CD4-positive, CD25-positive, alpha-beta regulatory T cell (primary cell): ENCODE data around the gene NIPAL3. TPM values are rescaled to one million over a fixed set of nuclear protein-coding genes. Genes with fewer than 3 reads are reported as not detected.
"Not testable (repeated sequence)": the region's sequence is repeated elsewhere in the genome, so short reads cannot be mapped to it uniquely, and the experiment has no call there.

Experiments
- ATAC-seq, 2 donors: fragments of 150-1000 bp; cut with Tn5 transposase; one replicate each; pipeline ENCODE4 v1.10.0; 2021; ENCODE audit warnings: low read depth in 2 of 2, moderate number of reproducible peaks in 2 of 2, moderate library complexity in 1 of 2
- DNase-seq, 3 donors: peaks; one replicate each; pipeline versions ENCODE4 v3.0.0 to v3.0.0-alpha.2; 2012 to 2022; ENCODE audit warnings: mixed read lengths in 1 of 3
- H3K27ac ChIP-seq: one replicate; pipeline ENCODE4 v1.7.0; 2013; ENCODE audit warnings: mild to moderate bottlenecking, low read length; ENCODE audit not compliant: insufficient read depth, poor library complexity, severe bottlenecking
- H3K27me3 ChIP-seq: one replicate; pipeline ENCODE4 v1.7.0; 2013; ENCODE audit warnings: low read length; ENCODE audit not compliant: control insufficient read depth, insufficient read depth
- H3K36me3 ChIP-seq: one replicate; pipeline ENCODE4 v1.7.0; 2013; ENCODE audit warnings: mild to moderate bottlenecking, low read length, moderate library complexity; ENCODE audit not compliant: control insufficient read depth, insufficient read depth
- H3K4me1 ChIP-seq: 2 replicates; pipeline ENCODE4 v1.7.0; 2013; ENCODE audit warnings: mild to moderate bottlenecking, low read length; ENCODE audit not compliant: insufficient read depth, control insufficient read depth, poor library complexity, severe bottlenecking
- H3K4me3 ChIP-seq: one replicate; pipeline ENCODE4 v1.7.0; 2013; ENCODE audit warnings: low read depth, mild to moderate bottlenecking, low read length, moderate library complexity
- H3K9me3 ChIP-seq, 2 experiments: 1 replicate in 1 of 2; 2 replicates in 1 of 2; pipeline ENCODE4 v1.7.0; 2013; ENCODE audit warnings: low read length in 2 of 2, mild to moderate bottlenecking in 1 of 2, moderate library complexity in 1 of 2; ENCODE audit not compliant: control insufficient read depth in 2 of 2
- H3K27ac Mint-ChIP-seq, 3 donors: one replicate each; pipeline ENCODE4 v1.8.0; 2020 to 2022; ENCODE audit warnings: mild to moderate bottlenecking in 3 of 3, mixed read lengths in 3 of 3, moderate library complexity in 2 of 3
- H3K27me3 Mint-ChIP-seq: one replicate; pipeline ENCODE4 v1.8.0; 2022; ENCODE audit warnings: mild to moderate bottlenecking, mixed read lengths
- H3K36me3 Mint-ChIP-seq: one replicate; pipeline ENCODE4 v1.8.0; 2020; ENCODE audit warnings: mixed read lengths
- H3K4me1 Mint-ChIP-seq, 4 donors: one replicate each; pipeline ENCODE4 v1.8.0; 2020 to 2022; ENCODE audit warnings: mixed read lengths in 4 of 4, mild to moderate bottlenecking in 1 of 4
- H3K4me3 Mint-ChIP-seq, 4 donors: one replicate each; pipeline ENCODE4 v1.8.0; 2020 to 2022; ENCODE audit warnings: mild to moderate bottlenecking in 4 of 4, mixed read lengths in 4 of 4, moderate library complexity in 3 of 4
- H3K9me3 Mint-ChIP-seq, 7 donors: one replicate each; pipeline ENCODE4 v1.8.0; 2020 to 2022; ENCODE audit warnings: mixed read lengths in 7 of 7, mild to moderate bottlenecking in 3 of 7, moderate library complexity in 2 of 7
- polyA plus RNA-seq, 4 donors: library from polyadenylated mRNA; unstranded; fragments of 300-500 nt; fragmentation: Illumina TruSeq; gene quantifications; one replicate each; pipeline ENCODE4 v1.2.3, GENCODE V29; 2021
- total RNA-seq: library from RNA; stranded (reverse); gene quantifications from one replicate; pipeline ENCODE4 v1.2.3, GENCODE V29; 2022

NIPAL3 gene
- total and polyA plus RNA-seq, 5 donors from 2014 or later: 57.0 to 70.2 (median 63.0) TPM

GRCh38 chr1:24514946-24515345 is 99.3 kb downstream of the NIPAL3 start:
- Mint-ChIP-seq H3K4me3 (peak overlapping the region; percentile 31 to 76 (median 70)), H3K27me3 (no peaks in the 10 kb centered on the region), H3K27ac (peak overlapping the region; percentile 53 to 97 (median 70)), H3K36me3 (peaks cover 47% of the 10 kb centered on the region), H3K9me3 (peaks cover 0 to 2% (median 0%) of the 10 kb centered on the region in 7 donors), H3K4me1 (peaks cover 40 to 90% (median 72%) of the 10 kb centered on the region in 4 donors)
- H3K4me1 ChIP-seq: peaks cover 76% of the 10 kb centered on the region
- DNase-seq (no peak), ATAC-seq (no peak)
- no peaks in the 10 kb centered on the region for H3K27me3 ChIP-seq
- H3K4me3 ChIP-seq: peak overlapping the region; percentile 47
- peak overlapping the region; percentile 30 for H3K27ac ChIP-seq
- peaks cover 57% of the 10 kb centered on the region for H3K36me3 ChIP-seq
- H3K9me3 ChIP-seq: no peaks in the 10 kb centered on the region

DNA sequence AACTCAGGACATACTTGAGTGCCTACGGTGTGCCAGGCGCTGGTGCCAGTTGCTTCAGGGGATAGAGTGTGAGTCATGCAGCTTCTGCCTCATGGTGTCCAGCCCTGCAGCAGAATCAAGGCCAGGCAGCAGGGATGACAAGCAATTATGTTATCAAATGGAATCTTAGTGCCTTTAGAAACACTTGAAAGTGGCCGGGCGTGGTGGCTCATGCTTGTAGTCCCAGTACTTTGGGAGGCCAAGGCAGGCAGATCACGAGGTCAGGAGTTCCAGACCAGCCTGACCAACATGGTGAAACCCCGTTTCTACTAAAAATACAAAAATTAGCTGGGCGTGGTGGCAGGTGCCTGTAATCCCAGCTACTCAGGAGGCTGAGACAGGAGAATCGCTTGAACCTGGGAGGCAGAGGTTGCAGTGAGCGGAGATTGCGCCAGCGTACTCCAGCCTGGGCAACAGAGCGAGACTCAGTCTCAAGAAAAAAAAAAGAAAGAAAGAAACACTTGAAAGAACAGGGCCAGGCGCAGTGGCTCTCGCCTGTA is 100.1 kb downstream of the NIPAL3 start:
- DNase-seq, H3K9me3 Mint-ChIP-seq, H3K27me3 ChIP-seq, H3K9me3 ChIP-seq, H3K27me3 Mint-ChIP-seq, H3K4me3 ChIP-seq, ATAC-seq: not testable (repeated sequence)
- H3K4me3 Mint-ChIP-seq: peak overlapping the region in 3 of 4 donors; percentile 64 to 74 (median 71)
- H3K4me1 Mint-ChIP-seq: peaks cover 37 to 88% (median 70%) of the 10 kb centered on the region in 4 donors
- H3K27ac ChIP-seq: peak overlapping the region; percentile 30
- peaks cover 48% of the 10 kb centered on the region for H3K36me3 Mint-ChIP-seq
- H3K27ac Mint-ChIP-seq: peak overlapping the region in 2 of 3 donors; percentile 33 to 70
- peaks cover 68% of the 10 kb centered on the region for H3K4me1 ChIP-seq
- H3K36me3 ChIP-seq: peaks cover 59% of the 10 kb centered on the region

GRCh38 chr1:24516506-24516905 is 100.9 kb downstream of the NIPAL3 start:
- peaks cover 36 to 88% (median 69%) of the 10 kb centered on the region in 4 donors for H3K4me1 Mint-ChIP-seq
- no peaks in the 10 kb centered on the region for H3K27me3 Mint-ChIP-seq
- H3K36me3 Mint-ChIP-seq: peaks cover 46% of the 10 kb centered on the region
- Histone ChIP-seq H3K36me3 (peaks cover 63% of the 10 kb centered on the region), H3K4me1 (peaks cover 61% of the 10 kb centered on the region), H3K27ac (no peak overlapping the region), H3K4me3 (no peak overlapping the region), H3K27me3 (no peaks in the 10 kb centered on the region), H3K9me3 (no peaks in the 10 kb centered on the region)
- H3K27ac Mint-ChIP-seq: peak overlapping the region; percentile 64 to 89 (median 87)
- peaks cover 0 to 4% (median 0%) of the 10 kb centered on the region in 7 donors for H3K9me3 Mint-ChIP-seq
- no peak for ATAC-seq
- H3K4me3 Mint-ChIP-seq: peak overlapping the region in 3 of 4 donors; percentile 37 to 71 (median 67)
- no peak for DNase-seq

DNA sequence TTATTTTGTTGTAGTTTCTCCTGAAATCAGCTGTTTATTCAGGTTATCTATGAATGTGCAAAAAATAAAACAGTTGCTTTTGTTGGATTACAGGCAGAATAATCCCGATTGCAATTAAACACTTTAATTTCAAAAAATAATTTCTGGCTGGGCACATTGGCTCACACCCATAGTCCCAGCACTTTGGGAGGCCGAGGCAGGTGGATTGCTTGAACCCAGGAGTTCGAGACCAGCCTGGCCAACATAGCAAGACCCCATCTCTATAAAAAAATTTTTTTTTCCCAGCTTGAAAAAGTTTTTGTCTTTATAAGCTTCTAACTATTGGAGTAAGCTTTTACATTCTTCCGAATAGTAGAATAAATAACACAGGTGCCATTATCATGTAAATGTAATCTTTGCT is 102.3 kb downstream of the NIPAL3 start:
- Mint-ChIP-seq H3K27ac (peak overlapping the region in 1 of 3 donors; percentile 15), H3K4me1 (peaks cover 36 to 85% (median 63%) of the 10 kb centered on the region in 4 donors), H3K36me3 (peaks cover 48% of the 10 kb centered on the region), H3K27me3 (no peaks in the 10 kb centered on the region), H3K4me3 (peak overlapping the region in 1 of 4 donors; percentile 13), H3K9me3 (peaks cover 0 to 4% (median 0%) of the 10 kb centered on the region in 7 donors)
- DNase-seq (no peak), ATAC-seq (no peak)
- Histone ChIP-seq H3K36me3 (peaks cover 65% of the 10 kb centered on the region), H3K27ac (peak overlapping the region; percentile 1), H3K9me3 (no peaks in the 10 kb centered on the region), H3K4me1 (peaks cover 57% of the 10 kb centered on the region), H3K27me3 (no peaks in the 10 kb centered on the region), H3K4me3 (no peak overlapping the region)

- Mint-ChIP-seq H3K4me1 (peaks cover 29 to 83% (median 57%) of the 10 kb centered on the region in 4 donors), H3K4me3 (peak overlapping the region in 1 of 4 donors; percentile 41), H3K36me3 (peaks cover 39% of the 10 kb centered on the region), H3K27ac (peak overlapping the region in 1 of 3 donors; percentile 66)
- not testable (repeated sequence) for H3K9me3 ChIP-seq, H3K27me3 Mint-ChIP-seq, H3K9me3 Mint-ChIP-seq, ATAC-seq, H3K27me3 ChIP-seq, DNase-seq
- peak overlapping the region; percentile 33 for H3K4me3 ChIP-seq
- H3K4me1 ChIP-seq: peaks cover 46% of the 10 kb centered on the region
- peaks cover 68% of the 10 kb centered on the region for H3K36me3 ChIP-seq
- peak overlapping the region; percentile 41 for H3K27ac ChIP-seq
These were observed 104.7 kb downstream of the NIPAL3 start for GRCh38 chr1:24520282-24520681.

Other genes starting within 250 kb of the NIPAL3 start
- 2.8 TPM for gene IFNLR1, start 228.5 kb upstream of the NIPAL3 start, total RNA-seq
- 1 to 10 TPM in 1 of 4 donors, under 1 TPM in 3; 0.36 to 1.4 (median 0.59) TPM for gene IFNLR1, start 228.5 kb upstream of the NIPAL3 start, polyA plus RNA-seq
- gene GRHL3, start 96.4 kb upstream of the NIPAL3 start, total RNA-seq: not detected
- not detected for gene GRHL3, start 96.4 kb upstream of the NIPAL3 start, polyA plus RNA-seq
- 3.4 TPM for gene STPG1, start 2.0 kb upstream of the NIPAL3 start, total RNA-seq
- 1 to 10 TPM; 1.1 to 5.3 (median 2.7) TPM for gene STPG1, start 2.0 kb upstream of the NIPAL3 start, polyA plus RNA-seq
- 172 TPM for gene RCAN3, start 87.0 kb downstream of the NIPAL3 start, total RNA-seq
- gene RCAN3, start 87.0 kb downstream of the NIPAL3 start, polyA plus RNA-seq: 100 to 1,000 TPM; 126 to 146 (median 133) TPM
- gene NCMAP, start 140.3 kb downstream of the NIPAL3 start, total RNA-seq: not detected
- gene NCMAP, start 140.3 kb downstream of the NIPAL3 start, polyA plus RNA-seq: under 1 TPM in 1 of 4 donors, not detected in 3; 0.34 TPM
- 284 TPM for gene SRRM1, start 227.5 kb downstream of the NIPAL3 start, total RNA-seq
- gene SRRM1, start 227.5 kb downstream of the NIPAL3 start, polyA plus RNA-seq: 100 to 1,000 TPM in 1 of 4 donors, 10 to 100 TPM in 3; 85.5 to 120 (median 91.6) TPM